Measurements from ENCODE around the gene BLOC1S4.

DNA sequence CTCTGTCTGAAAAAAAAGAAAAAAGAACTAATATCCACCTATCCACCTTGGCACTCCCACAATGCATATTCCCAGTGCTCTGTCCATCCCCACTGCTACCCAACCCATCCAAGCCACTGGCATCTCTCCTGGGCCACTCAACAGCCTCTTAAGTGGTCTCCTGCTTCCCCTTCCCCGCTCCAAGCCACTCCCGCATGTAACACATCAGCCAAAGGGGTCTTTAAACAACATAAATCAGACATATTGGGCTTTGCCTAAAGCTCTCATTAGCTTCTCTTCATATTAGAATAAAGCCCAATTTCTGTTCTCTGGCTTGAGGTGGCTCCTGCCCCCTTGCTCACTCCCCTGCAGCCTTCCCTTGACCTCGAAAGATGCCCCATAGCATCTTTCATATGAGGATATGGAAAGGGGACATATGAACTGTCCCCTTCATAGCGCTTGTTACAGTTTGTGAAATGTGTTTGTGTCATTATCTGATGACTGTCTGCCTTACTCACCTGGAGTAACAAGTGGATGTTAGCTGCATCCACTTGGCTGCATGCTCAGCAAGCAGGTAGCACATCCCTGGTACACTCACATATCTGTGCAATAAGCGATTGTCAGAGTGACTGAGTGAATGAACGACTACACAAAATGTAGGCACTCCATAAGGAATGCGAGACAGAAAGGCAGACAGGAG lies 3.1 kb downstream of the BLOC1S4 start:
- TF ChIP-seq EZH2 (IDR thresholded peaks at IDR 0.05; ENCODE audit: low read length, unreplicated experiment), result no peak
- TF ChIP-seq, protein P1, sequence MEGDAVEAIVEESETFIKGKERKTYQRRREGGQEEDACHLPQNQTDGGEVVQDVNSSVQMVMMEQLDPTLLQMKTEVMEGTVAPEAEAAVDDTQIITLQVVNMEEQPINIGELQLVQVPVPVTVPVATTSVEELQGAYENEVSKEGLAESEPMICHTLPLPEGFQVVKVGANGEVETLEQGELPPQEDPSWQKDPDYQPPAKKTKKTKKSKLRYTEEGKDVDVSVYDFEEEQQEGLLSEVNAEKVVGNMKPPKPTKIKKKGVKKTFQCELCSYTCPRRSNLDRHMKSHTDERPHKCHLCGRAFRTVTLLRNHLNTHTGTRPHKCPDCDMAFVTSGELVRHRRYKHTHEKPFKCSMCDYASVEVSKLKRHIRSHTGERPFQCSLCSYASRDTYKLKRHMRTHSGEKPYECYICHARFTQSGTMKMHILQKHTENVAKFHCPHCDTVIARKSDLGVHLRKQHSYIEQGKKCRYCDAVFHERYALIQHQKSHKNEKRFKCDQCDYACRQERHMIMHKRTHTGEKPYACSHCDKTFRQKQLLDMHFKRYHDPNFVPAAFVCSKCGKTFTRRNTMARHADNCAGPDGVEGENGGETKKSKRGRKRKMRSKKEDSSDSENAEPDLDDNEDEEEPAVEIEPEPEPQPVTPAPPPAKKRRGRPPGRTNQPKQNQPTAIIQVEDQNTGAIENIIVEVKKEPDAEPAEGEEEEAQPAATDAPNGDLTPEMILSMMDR (conservative IDR thresholded peaks at IDR 0.05; ENCODE audit: low read depth, low read length), result no peak
